K562 (cell line): ENCODE data around the gene PHF14. TPM values are rescaled to one million over a fixed set of nuclear protein-coding genes. Genes with fewer than 3 reads are reported as not detected.

Experiments used
- ATAC-seq: fragments of 200-7000 bp; cut with Tn5 transposase; 3 replicates; pipeline ENCODE4 v1.9.1; 2020; ENCODE audit warnings: moderate library complexity
- BruUV-seq: library from RNA; stranded (reverse); fragments of 400-500 nt; replicated peaks from 2 replicates; lab custom pipeline; 2021; lab: Mats Ljungman, UMichigan
- CTCF ChIA-PET: fragments of 300-600 bp; formaldehyde crosslinking; extraction: SDS; loops from one replicate; lab custom pipeline; 2021; ENCODE audit warnings: low intra/inter-chr PET ratio; lab: Yijun Ruan, JAX
- POLR2A ChIA-PET: fragments of 300-600, 350-650 bp; sonication (Branson Sonifier 250); formaldehyde crosslinking; extraction: SDS; loops from one replicate; lab custom pipeline; 2021; ENCODE audit warnings: antibody characterized with exemption, inconsistent platforms; lab: Yijun Ruan, JAX
- DNase-seq, 4 experiments: peaks; one replicate each; pipeline versions ENCODE4 v3.0.0 to v3.0.0-alpha.2; 2011 to 2018; ENCODE audit warnings: low spot score in 3 of 4, mixed read lengths in 3 of 4; ENCODE audit errors: extremely low read depth in 1 of 4
- FAIRE-seq: peaks from 2 replicates; lab custom pipeline; 2011; peaks lifted over from hg19 to GRCh38; lab: Jason Lieb, UNC
- H2AFZ ChIP-seq: 2 replicates; pipeline ENCODE4 v1.6.0; 2011; ENCODE audit warnings: low read depth, low read length, control low read depth, inconsistent platforms
- H3K27ac ChIP-seq: fragments of 200-600 bp; 3 replicates; pipeline ENCODE4 v1.8.0; 2011; ENCODE audit warnings: low read depth, mild to moderate bottlenecking, control low read depth, inconsistent platforms, low read length, moderate library complexity, mixed read lengths; ENCODE audit errors: extremely low read depth
- H3K27me3 ChIP-seq, 2 experiments: fragments of 300-600 bp in 1 of 2; 2 replicates in 1 of 2; 3 replicates in 1 of 2; pipeline versions ENCODE4 v1.6.0 to v1.8.0; 2011; ENCODE audit warnings: inconsistent platforms in 2 of 2, low read length in 2 of 2, mild to moderate bottlenecking in 1 of 2, mixed read lengths in 1 of 2, moderate library complexity in 1 of 2; ENCODE audit not compliant: control insufficient read depth in 2 of 2, insufficient read depth in 2 of 2
- H3K36me3 ChIP-seq: fragments of 300-600 bp; 3 replicates; pipeline ENCODE4 v1.8.0; 2011; ENCODE audit warnings: mild to moderate bottlenecking, low read length, inconsistent platforms; ENCODE audit not compliant: control insufficient read depth, insufficient read depth
- H3K4me1 ChIP-seq, 2 experiments: fragments of 200-600 bp in 1 of 2; replicated peaks in 1 of 2; 2 replicates in 1 of 2; 3 replicates in 1 of 2; pipeline versions ENCODE4 v1.5.1 to v1.8.0; 2011; ENCODE audit warnings: inconsistent platforms in 2 of 2, low read length in 2 of 2, mild to moderate bottlenecking in 1 of 2, mixed read lengths in 1 of 2, moderate library complexity in 1 of 2; ENCODE audit not compliant: control insufficient read depth in 2 of 2, insufficient read depth in 2 of 2
- H3K4me2 ChIP-seq: 2 replicates; pipeline ENCODE4 v1.6.1; 2011; ENCODE audit warnings: low read length, control low read depth, inconsistent platforms, mixed read lengths; ENCODE audit not compliant: insufficient read depth
- H3K4me3 ChIP-seq: fragments of 200-600 bp; sonication (generic), shearing (Covaris generic); 2 replicates; pipeline ENCODE4 v1.5.1; 2016; ENCODE audit warnings: control low read depth, inconsistent platforms
- H3K79me2 ChIP-seq: fragments of 200-600 bp; 3 replicates; pipeline ENCODE4 v1.8.0; 2011; ENCODE audit warnings: low read length, inconsistent platforms; ENCODE audit not compliant: control insufficient read depth, insufficient read depth
- H3K9ac ChIP-seq, 2 experiments: 2 replicates each; pipeline versions ENCODE4 v1.6.0 to v1.6.1; 2011; ENCODE audit warnings: low read depth in 2 of 2, low read length in 2 of 2, control low read depth in 1 of 2, inconsistent platforms in 1 of 2, mild to moderate bottlenecking in 1 of 2, mixed read lengths in 1 of 2; ENCODE audit not compliant: insufficient read depth in 1 of 2
- H3K9me1 ChIP-seq: one replicate; pipeline ENCODE4 v1.6.0; 2011; ENCODE audit warnings: inconsistent platforms, mild to moderate bottlenecking, low read length, moderate library complexity; ENCODE audit not compliant: control insufficient read depth, insufficient read depth
- H3K9me3 ChIP-seq: replicated peaks from 2 replicates; pipeline ENCODE4 v1.5.1; 2011; ENCODE audit warnings: low read depth, low read length, inconsistent platforms; ENCODE audit not compliant: control insufficient read depth, insufficient read depth
- H4K20me1 ChIP-seq: replicated peaks from 2 replicates; pipeline ENCODE4 v1.6.1; 2011; ENCODE audit warnings: low read length, inconsistent platforms, mixed read lengths; ENCODE audit not compliant: control insufficient read depth, insufficient read depth
- C11orf30 ChIP-seq: fragments of 450-650 bp; IDR thresholded peaks from 2 replicates; pipeline ENCODE4 v1.6.1; 2016; ENCODE audit warnings: low read depth, mild to moderate bottlenecking
- CBFA2T3 ChIP-seq: fragments of 450-650 bp; IDR thresholded peaks from 2 replicates; pipeline ENCODE4 v1.6.1; 2017
- NONO ChIP-seq, 2 experiments: fragments of 200-400 bp in 1 of 2; fragments of 450-650 bp in 1 of 2; formaldehyde crosslinking in 1 of 2; IDR thresholded peaks; 2 replicates each; pipeline ENCODE4 v1.6.1; 2017; ENCODE audit warnings: low read depth in 2 of 2, mild to moderate bottlenecking in 2 of 2, moderate library complexity in 2 of 2, low read length in 1 of 2
- ZNF316 ChIP-seq: fragments of 450-650 bp; IDR thresholded peaks from 2 replicates; pipeline ENCODE4 v1.6.1; 2016
- ZNF695 ChIP-seq: fragments of 450-650 bp; formaldehyde crosslinking; IDR thresholded peaks from 2 replicates; pipeline ENCODE4 v1.4.0; 2020; ENCODE audit warnings: mild to moderate bottlenecking, moderate library complexity
- WGBS: fragments of 100-300 bp; shearing (Covaris generic); methylation state at CpG from one replicate; pipeline ENCODE4 v1.1.6; 2016; ENCODE audit warnings: low coverage, mixed read lengths; ENCODE audit not compliant: insufficient coverage; ENCODE audit errors: missing lambda C conversion rate; 5-methylcytosine and 5-hydroxymethylcytosine counted together
- in situ Hi-C: fragments of 300-500 bp; cut with MboI; formaldehyde crosslinking; loops from 4 replicates; pipeline ENCODE4 v1.15.0; 2018; ENCODE audit warnings: inconsistent platforms, mixed read lengths
- intact Hi-C: fragments of 100-400 bp; cut with micrococcal nuclease; formaldehyde crosslinking; loops from 2 replicates; pipeline ENCODE4 v1.14.2; 2022
- polyA plus RNA-seq, 8 experiments: library from polyadenylated mRNA; depleted of rRNA in 4 of 8; stranded (reverse) in 5 of 8; unstranded in 3 of 8; fragments of >200 nt; fragmentation: Nextera tagmentation in 2 of 8; fragmentation: Illumina TruSeq in 1 of 8; extraction: Ambion mirVana in 2 of 8; extraction: Trizol in 1 of 8; gene quantifications; 2 replicates each; pipeline versions ENCODE4 v1.2.1 to v1.2.3, GENCODE V29; 2011 to 2014; ENCODE audit warnings: inconsistent platforms in 1 of 8, missing spikeins in 1 of 8
- total RNA-seq, 7 experiments: library from RNA; depleted of rRNA in 6 of 7; stranded (reverse); fragments of >200 nt in 6 of 7; fragmentation: Illumina TruSeq in 2 of 7; extraction: Trizol in 2 of 7; gene quantifications; 2 replicates each; pipeline versions ENCODE4 v1.2.1 to v1.2.3, GENCODE V29; 2011 to 2021; ENCODE audit warnings: low replicate concordance in 1 of 7

The PHF14 gene
- total and polyA plus RNA-seq, 9 of the 15 experiments (the other 6 are each of a cell fraction or from before 2014, with no cell fraction given): 27.5 to 67.6 (median 41.4) TPM

GRCh38 chr7:11124856-11125559, 151.3 kb downstream of the PHF14 start:
- ChIA-PET CTCF (no interaction called here), POLR2A (no interaction called here)
- H3K9me3 ChIP-seq: no peaks in the 10 kb centered on the region
- no peaks in the 10 kb centered on the region for H3K9me1 ChIP-seq
- H3K27ac ChIP-seq: no peak overlapping the region
- no peak overlapping the region for H2AFZ ChIP-seq
- ATAC-seq (no peak), FAIRE-seq (no peak), DNase-seq (no peak)
- TF ChIP-seq ZNF316: peak; percentile 74
- TF ChIP-seq ZNF695 (CRISPR knock-in tag): no peak
- no peak for TF ChIP-seq NONO (IDR thresholded peaks at IDR 0.05; ENCODE audit: low read depth in 2 of 2, low read length in 1 of 2)
- TF ChIP-seq CBFA2T3: no peak
- TF ChIP-seq C11orf30: peak; percentile 31; the same call in 1 of the 2 replicates
- in situ Hi-C loops (no loop called here), intact Hi-C loops (no loop called here)
- 77% methylated on average over 2 of the region's 2 CpGs for WGBS
- H3K9ac ChIP-seq: no peak overlapping the region
- no peaks in the 10 kb centered on the region for H3K79me2 ChIP-seq
- H4K20me1 ChIP-seq: no peaks in the 10 kb centered on the region
- no TSS peak for BruUV-seq
- H3K4me3 ChIP-seq: no peak overlapping the region
- H3K36me3 ChIP-seq: no peaks in the 10 kb centered on the region
- no peaks in the 10 kb centered on the region for H3K27me3 ChIP-seq
- no peak overlapping the region for H3K4me2 ChIP-seq
- H3K4me1 ChIP-seq: no peaks in the 10 kb centered on the region
